ENCODE measurements around the gene NRG2.

NRG2 gene

GRCh38 chr5:139872851-139873794 lies 170.0 kb downstream of the NRG2 start:
- DNase-seq, result no peak

- no peak for DNase-seq
Observed at GRCh38 chr5:139872052-139872766, 170.9 kb downstream of the NRG2 start.

- no peak for DNase-seq
Observed at GRCh38 chr5:139871614-139872013, 171.5 kb downstream of the NRG2 start.

- DNase-seq, result no peak
Observed at GRCh38 chr5:139870677-139871076, 172.4 kb downstream of the NRG2 start.

GRCh38 chr5:139869042-139869790 lies 173.9 kb downstream of the NRG2 start:
- DNase-seq, result no peak

GRCh38 chr5:139867581-139867980 lies 175.5 kb downstream of the NRG2 start:
- no peak for DNase-seq

GRCh38 chr5:139867109-139867508 lies 176.0 kb downstream of the NRG2 start:
- no peak for DNase-seq

GRCh38 chr5:139864716-139865483 lies 178.2 kb downstream of the NRG2 start:
- DNase-seq, result no peak

GRCh38 chr5:139863855-139864558 lies 179.1 kb downstream of the NRG2 start:
- peak in 1 of 2 experiments; percentile 20 for DNase-seq

GRCh38 chr5:139863361-139863760 lies 179.7 kb downstream of the NRG2 start:
- peak; percentile 54 to 90 for DNase-seq

GRCh38 chr5:139862803-139863202 lies 180.3 kb downstream of the NRG2 start:
- DNase-seq, result no peak

- DNase-seq, result no peak
Observed at GRCh38 chr5:139862313-139862712, 180.8 kb downstream of the NRG2 start.

GRCh38 chr5:139861889-139862207 lies 181.3 kb downstream of the NRG2 start:
- no peak for DNase-seq

- DNase-seq, result no peak
Observed at GRCh38 chr5:139861021-139861888, 181.8 kb downstream of the NRG2 start.

- no peak for DNase-seq
Observed at GRCh38 chr5:139859013-139859412, 184.1 kb downstream of the NRG2 start.

- DNase-seq, result no peak
Observed at GRCh38 chr5:139856714-139857113, 186.4 kb downstream of the NRG2 start.

- DNase-seq, result no peak
Observed at GRCh38 chr5:139855946-139856540, 187.1 kb downstream of the NRG2 start.

- no peak for DNase-seq
Observed at GRCh38 chr5:139855451-139855850, 187.6 kb downstream of the NRG2 start.

- no peak for DNase-seq
Observed at GRCh38 chr5:139854953-139855352, 188.1 kb downstream of the NRG2 start.

- no peak for DNase-seq
Observed at GRCh38 chr5:139854029-139854605, 189.0 kb downstream of the NRG2 start.
